ENCODE results near the gene GLS.

The GLS gene

GRCh38 chr2:190970160-190970559 is 89.5 kb downstream of the GLS start:
- no peak for TF ChIP-seq CTCF (IDR thresholded peaks at IDR 0.05; ENCODE audit: insufficient read depth, low read depth, low read length, missing control alignments)
- DNase-seq (ENCODE audit: low read depth) = no peak
- H3K4me3 ChIP-seq (ENCODE audit: low read depth, low read length) = no peak overlapping the region

- DNase-seq (ENCODE audit: low read depth) = no peak
- TF ChIP-seq CTCF (IDR thresholded peaks at IDR 0.05; ENCODE audit: insufficient read depth, low read depth, low read length, missing control alignments) = no peak
- H3K4me3 ChIP-seq (ENCODE audit: low read depth, low read length) = no peak overlapping the region
Measured at GRCh38 chr2:190970873-190971506, 90.4 kb downstream of the GLS start.

- DNase-seq (ENCODE audit: low read depth) = no peak
- TF ChIP-seq CTCF (IDR thresholded peaks at IDR 0.05; ENCODE audit: insufficient read depth, low read depth, low read length, missing control alignments) = no peak
- no peak overlapping the region for H3K4me3 ChIP-seq (ENCODE audit: low read depth, low read length)
Measured at GRCh38 chr2:190972213-190972612, 91.6 kb downstream of the GLS start.

- DNase-seq (ENCODE audit: low read depth) = no peak
- TF ChIP-seq CTCF (IDR thresholded peaks at IDR 0.05; ENCODE audit: insufficient read depth, low read depth, low read length, missing control alignments) = no peak
- H3K4me3 ChIP-seq (ENCODE audit: low read depth, low read length) = no peak overlapping the region
Measured at GRCh38 chr2:190972846-190973245, 92.2 kb downstream of the GLS start.

- no peak for TF ChIP-seq CTCF (IDR thresholded peaks at IDR 0.05; ENCODE audit: insufficient read depth, low read depth, low read length, missing control alignments)
- no peak overlapping the region for H3K4me3 ChIP-seq (ENCODE audit: low read depth, low read length)
- DNase-seq (ENCODE audit: low read depth) = no peak
Measured at GRCh38 chr2:190973262-190973661, 92.6 kb downstream of the GLS start.

GRCh38 chr2:190973726-190974628 is 93.4 kb downstream of the GLS start:
- no peak for TF ChIP-seq CTCF (IDR thresholded peaks at IDR 0.05; ENCODE audit: insufficient read depth, low read depth, low read length, missing control alignments)
- H3K4me3 ChIP-seq (ENCODE audit: low read depth, low read length) = no peak overlapping the region
- DNase-seq (ENCODE audit: low read depth) = no peak

All from GM12865 (cell line).